Uterus (tissue), 2 donors: ENCODE data around the gene AQP6.

Experiments used
- POLR2A ChIP-seq, 2 donors: fragments of 450-650 bp; IDR thresholded peaks; one replicate each; pipeline ENCODE4 v1.6.1; 2016; ENCODE audit warnings: antibody characterized with exemption in 2 of 2, mild to moderate bottlenecking in 1 of 2, moderate library complexity in 1 of 2
- TF ChIP-seq, protein P1 (sequence below), 4 experiments: fragments of 200-600 bp in 2 of 4; fragments of 450-650 bp in 2 of 4; sonication (generic) in 2 of 4; IDR thresholded peaks; one replicate each; pipeline ENCODE4 v1.5.1; 2016 to 2019; ENCODE audit warnings: antibody characterized with exemption in 4 of 4, mild to moderate bottlenecking in 2 of 4, moderate library complexity in 1 of 4

DNA sequence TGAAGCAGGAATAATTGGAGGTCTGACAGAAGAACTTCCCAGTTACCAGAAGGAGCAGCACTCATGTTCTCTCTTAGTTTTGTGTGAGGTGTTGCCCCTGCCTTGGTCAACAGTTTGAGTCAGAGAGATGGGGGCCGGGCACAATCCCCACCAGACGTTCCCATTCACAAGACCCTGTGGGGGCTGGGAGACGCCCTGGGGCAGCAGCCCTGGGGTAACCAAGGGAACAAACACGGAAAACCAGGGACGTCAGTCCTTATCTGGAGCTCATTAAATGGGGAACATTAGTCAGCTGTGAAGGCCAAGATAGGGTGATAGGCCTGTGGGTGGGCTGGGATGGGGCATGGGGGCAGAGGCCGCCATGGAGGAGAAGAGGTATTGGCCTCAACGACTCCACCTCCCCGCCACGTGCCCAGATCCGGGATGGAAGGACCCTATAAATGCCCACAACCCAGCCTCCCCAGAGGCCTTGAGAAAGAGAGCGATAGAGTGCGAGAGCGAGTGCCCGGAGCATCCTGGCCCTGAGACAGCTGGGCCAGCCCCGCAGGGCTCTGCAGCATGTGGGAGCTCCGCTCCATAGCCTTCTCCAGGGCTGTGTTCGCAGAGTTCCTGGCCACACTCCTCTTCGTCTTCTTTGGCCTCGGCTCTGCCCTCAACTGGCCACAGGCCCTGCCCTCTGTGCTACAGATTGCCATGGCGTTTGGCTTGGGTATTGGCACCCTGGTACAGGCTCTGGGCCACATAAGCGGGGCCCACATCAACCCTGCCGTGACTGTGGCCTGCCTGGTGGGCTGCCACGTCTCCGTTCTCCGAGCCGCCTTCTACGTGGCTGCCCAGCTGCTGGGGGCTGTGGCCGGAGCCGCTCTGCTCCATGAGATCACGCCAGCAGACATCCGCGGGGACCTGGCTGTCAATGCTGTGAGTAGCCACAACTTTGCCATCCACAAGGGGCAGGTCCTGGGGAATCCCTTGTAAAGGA is 22.2 kb upstream of the AQP6 start, which contains the start of gene AQP2:
- TF ChIP-seq, protein P1, sequence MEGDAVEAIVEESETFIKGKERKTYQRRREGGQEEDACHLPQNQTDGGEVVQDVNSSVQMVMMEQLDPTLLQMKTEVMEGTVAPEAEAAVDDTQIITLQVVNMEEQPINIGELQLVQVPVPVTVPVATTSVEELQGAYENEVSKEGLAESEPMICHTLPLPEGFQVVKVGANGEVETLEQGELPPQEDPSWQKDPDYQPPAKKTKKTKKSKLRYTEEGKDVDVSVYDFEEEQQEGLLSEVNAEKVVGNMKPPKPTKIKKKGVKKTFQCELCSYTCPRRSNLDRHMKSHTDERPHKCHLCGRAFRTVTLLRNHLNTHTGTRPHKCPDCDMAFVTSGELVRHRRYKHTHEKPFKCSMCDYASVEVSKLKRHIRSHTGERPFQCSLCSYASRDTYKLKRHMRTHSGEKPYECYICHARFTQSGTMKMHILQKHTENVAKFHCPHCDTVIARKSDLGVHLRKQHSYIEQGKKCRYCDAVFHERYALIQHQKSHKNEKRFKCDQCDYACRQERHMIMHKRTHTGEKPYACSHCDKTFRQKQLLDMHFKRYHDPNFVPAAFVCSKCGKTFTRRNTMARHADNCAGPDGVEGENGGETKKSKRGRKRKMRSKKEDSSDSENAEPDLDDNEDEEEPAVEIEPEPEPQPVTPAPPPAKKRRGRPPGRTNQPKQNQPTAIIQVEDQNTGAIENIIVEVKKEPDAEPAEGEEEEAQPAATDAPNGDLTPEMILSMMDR (IDR thresholded peaks at IDR 0.05): no peak
- TF ChIP-seq POLR2A (IDR thresholded peaks at IDR 0.05): no peak
